ENCODE measurements around the gene SHROOM1. TPM values are rescaled to one million over a fixed set of nuclear protein-coding genes. Genes with fewer than 3 reads are reported as not detected.

Gene SHROOM1
- total and polyA plus RNA-seq, 2 of the 8 experiments (the other 6 are each of a cell fraction or from before 2014, with no cell fraction given): 3.9 to 5.2 TPM

GRCh38 chr5:132815454-132815853 is 15.0 kb downstream of the SHROOM1 start (continued):
- TF ChIP-seq USF2 (IDR thresholded peaks at IDR 0.05; ENCODE audit: low read length) (no peak), EZH2 (IDR thresholded peaks at IDR 0.05; ENCODE audit: low read depth, low read length, severe bottlenecking) (no peak)

Data from H1 (cell line).